ENCODE data around the gene MXD4.

- TF ChIP-seq CREB1 (IDR thresholded peaks at IDR 0.05; ENCODE audit: low read depth) (no peak), TAF1 (IDR thresholded peaks at IDR 0.05; ENCODE audit: low read depth) (no peak), YY1 (IDR thresholded peaks at IDR 0.05; ENCODE audit: low read depth) (no peak), EP300 (IDR thresholded peaks at IDR 0.05; ENCODE audit: borderline replicate concordance) (no peak), RAD21 (IDR thresholded peaks at IDR 0.05; ENCODE audit: low read depth) (no peak), EGR1 (IDR thresholded peaks at IDR 0.05) (no peak), ZBTB7A (IDR thresholded peaks at IDR 0.05; ENCODE audit: low read depth) (no peak), REST (IDR thresholded peaks at IDR 0.05; ENCODE audit: low read depth) (no peak)
Observed at GRCh38 chr4:2276581-2277325, 14.8 kb upstream of the MXD4 start.

Data from Ishikawa (cell line).